Measurements from ENCODE around the gene CDK18. TPM values are rescaled to one million over a fixed set of nuclear protein-coding genes. Genes with fewer than 3 reads are reported as not detected.

CDK18 gene
- total RNA-seq, 1 experiment from 2014 or later: 9.2 TPM

GRCh38 chr1:205488074-205488723, 16.3 kb upstream of the CDK18 start:
- no peaks in the 10 kb centered on the region for H3K36me3 ChIP-seq (ENCODE audit: insufficient read depth, low read length, poor library complexity, severe bottlenecking)
- ChIA-PET CTCF (interaction anchor here (1.2 to 7.7 kb wide), 2 partner anchors 36 to 63 kb away, joined by 3 to 93 read pairs; no protein-coding TSS in a partner anchor), POLR2A (ENCODE audit: low non-redundant PET) (no interaction called here)
- H3K4me1 ChIP-seq (ENCODE audit: insufficient read depth, low read length, poor library complexity, severe bottlenecking): peaks cover 12% of the 10 kb centered on the region
- no peak for TF ChIP-seq EZH2 (IDR thresholded peaks at IDR 0.05; ENCODE audit: borderline replicate concordance, low read depth, low read length, poor library complexity, severe bottlenecking)
- peak; percentile 86 for TF ChIP-seq CTCF (conservative IDR thresholded peaks at IDR 0.05; ENCODE audit: low read depth, low read length)
- H3K27ac ChIP-seq (ENCODE audit: low read depth, low read length, poor library complexity, severe bottlenecking): no peak overlapping the region
- BruUV-seq (replicated peaks): no TSS peak
- H3K9me3 ChIP-seq (ENCODE audit: low read depth, low read length, poor library complexity, severe bottlenecking): no peaks in the 10 kb centered on the region
- no peak overlapping the region for H3K4me3 ChIP-seq (ENCODE audit: low read depth, low read length, poor library complexity, severe bottlenecking)
- H3K27me3 ChIP-seq (replicated peaks; ENCODE audit: insufficient read depth, low read depth, low read length, poor library complexity): no peaks in the 10 kb centered on the region
- DNase-seq (ENCODE audit: low spot score): peak; percentile 79
- intact Hi-C loops (cut with micrococcal nuclease; ENCODE audit: unreplicated experiment): loop anchor here (1.0 kb wide), 1 partner anchor 36 kb away; no protein-coding TSS in a partner anchor

GRCh38 chr1:205491794-205492193, 12.7 kb upstream of the CDK18 start:
- H3K27ac ChIP-seq (ENCODE audit: low read depth, low read length, poor library complexity, severe bottlenecking): no peak overlapping the region
- H3K27me3 ChIP-seq (replicated peaks; ENCODE audit: insufficient read depth, low read depth, low read length, poor library complexity): no peaks in the 10 kb centered on the region
- CTCF ChIA-PET: interaction anchor here (1.6 kb wide), 1 partner anchor 32 kb away, joined by 3 read pairs; no protein-coding TSS in a partner anchor
- DNase-seq (ENCODE audit: low spot score): no peak
- no peaks in the 10 kb centered on the region for H3K36me3 ChIP-seq (ENCODE audit: insufficient read depth, low read length, poor library complexity, severe bottlenecking)
- POLR2A ChIA-PET (ENCODE audit: low non-redundant PET): no interaction called here
- no peaks in the 10 kb centered on the region for H3K9me3 ChIP-seq (ENCODE audit: low read depth, low read length, poor library complexity, severe bottlenecking)
- no TSS peak for BruUV-seq (replicated peaks)
- H3K4me3 ChIP-seq (ENCODE audit: low read depth, low read length, poor library complexity, severe bottlenecking): no peak overlapping the region
- intact Hi-C loops (cut with micrococcal nuclease; ENCODE audit: unreplicated experiment): loop anchor here (1.0 kb wide), 1 partner anchor 33 kb away; no protein-coding TSS in a partner anchor
- H3K4me1 ChIP-seq (ENCODE audit: insufficient read depth, low read length, poor library complexity, severe bottlenecking): peaks cover 47% of the 10 kb centered on the region
- no peak for TF ChIP-seq CTCF (conservative IDR thresholded peaks at IDR 0.05; ENCODE audit: low read depth, low read length)

GRCh38 chr1:205492201-205492667, 12.2 kb upstream of the CDK18 start:
- Histone ChIP-seq H3K4me1 (ENCODE audit: insufficient read depth, low read length, poor library complexity, severe bottlenecking) (peaks cover 47% of the 10 kb centered on the region), H3K9me3 (ENCODE audit: low read depth, low read length, poor library complexity, severe bottlenecking) (no peaks in the 10 kb centered on the region), H3K36me3 (ENCODE audit: insufficient read depth, low read length, poor library complexity, severe bottlenecking) (no peaks in the 10 kb centered on the region), H3K4me3 (ENCODE audit: low read depth, low read length, poor library complexity, severe bottlenecking) (no peak overlapping the region), H3K27ac (ENCODE audit: low read depth, low read length, poor library complexity, severe bottlenecking) (no peak overlapping the region), H3K27me3 (replicated peaks; ENCODE audit: insufficient read depth, low read depth, low read length, poor library complexity) (no peaks in the 10 kb centered on the region)
- BruUV-seq (replicated peaks): no TSS peak
- intact Hi-C loops (cut with micrococcal nuclease; ENCODE audit: unreplicated experiment): loop anchor here (1.0 kb wide), 1 partner anchor 32 kb away; no protein-coding TSS in a partner anchor
- TF ChIP-seq EZH2 (IDR thresholded peaks at IDR 0.05; ENCODE audit: borderline replicate concordance, low read depth, low read length, poor library complexity, severe bottlenecking) (no peak), CTCF (conservative IDR thresholded peaks at IDR 0.05; ENCODE audit: low read depth, low read length) (no peak)
- no peak for DNase-seq (ENCODE audit: low spot score)
- ChIA-PET CTCF (no interaction called here), POLR2A (ENCODE audit: low non-redundant PET) (no interaction called here)
